HPDE6-E6E7 (cell line): Measurements from ENCODE around the gene SH3TC1.

Experiments
- DNase-seq: peaks from one replicate; pipeline ENCODE4 v3.0.0; 2011; ENCODE audit warnings: missing footprints; ENCODE audit errors: extremely low spot score

Gene SH3TC1

GRCh38 chr4:8198906-8199593, at the start of gene SH3TC1:
TSS of gene SH3TC1 (plus strand) at chr4:8199290. CDS start at chr4:8205195, 5,905 bp downstream.
- peak; percentile 96 for DNase-seq

GRCh38 chr4:8149664-8150063, 49.4 kb upstream of the SH3TC1 start:
- DNase-seq: no peak

- DNase-seq: no peak
Measured at GRCh38 chr4:8150152-8151090, 48.7 kb upstream of the SH3TC1 start.

- no peak for DNase-seq
Measured at GRCh38 chr4:8151165-8151650, 47.9 kb upstream of the SH3TC1 start.

GRCh38 chr4:8152090-8152864, 46.8 kb upstream of the SH3TC1 start:
- no peak for DNase-seq

GRCh38 chr4:8152865-8153257, 46.2 kb upstream of the SH3TC1 start:
- DNase-seq: no peak

GRCh38 chr4:8153441-8153840, 45.6 kb upstream of the SH3TC1 start:
- DNase-seq: no peak

- DNase-seq: no peak
Measured at GRCh38 chr4:8155048-8155447, 44.0 kb upstream of the SH3TC1 start.

- no peak for DNase-seq
Measured at GRCh38 chr4:8155660-8156421, 43.2 kb upstream of the SH3TC1 start.

GRCh38 chr4:8156617-8157016, 42.5 kb upstream of the SH3TC1 start:
- DNase-seq: no peak

- DNase-seq: no peak
Measured at GRCh38 chr4:8157496-8157895, 41.6 kb upstream of the SH3TC1 start.

- DNase-seq: no peak
Measured at GRCh38 chr4:8157944-8158709, 41.0 kb upstream of the SH3TC1 start.

GRCh38 chr4:8158710-8159536, 40.2 kb upstream of the SH3TC1 start, which contains the start of gene ABLIM2:
TSS of gene ABLIM2 (minus strand) at chr4:8158813. CDS start at chr4:8158689, 124 bp downstream.
- DNase-seq: peak; percentile 85

GRCh38 chr4:8159537-8160232, 39.4 kb upstream of the SH3TC1 start:
- no peak for DNase-seq

GRCh38 chr4:8160233-8160560, 38.9 kb upstream of the SH3TC1 start:
- no peak for DNase-seq

- no peak for DNase-seq
Measured at GRCh38 chr4:8160572-8160971, 38.5 kb upstream of the SH3TC1 start.

- no peak for DNase-seq
Measured at GRCh38 chr4:8162625-8163024, 36.5 kb upstream of the SH3TC1 start.

GRCh38 chr4:8163026-8163425, 36.1 kb upstream of the SH3TC1 start:
- no peak for DNase-seq
